ENCODE measurements around the gene RAMP3.
A peak's percentile ranks its signal among the peaks of the same experiment; 100 is the strongest.

Gene RAMP3

DNA sequence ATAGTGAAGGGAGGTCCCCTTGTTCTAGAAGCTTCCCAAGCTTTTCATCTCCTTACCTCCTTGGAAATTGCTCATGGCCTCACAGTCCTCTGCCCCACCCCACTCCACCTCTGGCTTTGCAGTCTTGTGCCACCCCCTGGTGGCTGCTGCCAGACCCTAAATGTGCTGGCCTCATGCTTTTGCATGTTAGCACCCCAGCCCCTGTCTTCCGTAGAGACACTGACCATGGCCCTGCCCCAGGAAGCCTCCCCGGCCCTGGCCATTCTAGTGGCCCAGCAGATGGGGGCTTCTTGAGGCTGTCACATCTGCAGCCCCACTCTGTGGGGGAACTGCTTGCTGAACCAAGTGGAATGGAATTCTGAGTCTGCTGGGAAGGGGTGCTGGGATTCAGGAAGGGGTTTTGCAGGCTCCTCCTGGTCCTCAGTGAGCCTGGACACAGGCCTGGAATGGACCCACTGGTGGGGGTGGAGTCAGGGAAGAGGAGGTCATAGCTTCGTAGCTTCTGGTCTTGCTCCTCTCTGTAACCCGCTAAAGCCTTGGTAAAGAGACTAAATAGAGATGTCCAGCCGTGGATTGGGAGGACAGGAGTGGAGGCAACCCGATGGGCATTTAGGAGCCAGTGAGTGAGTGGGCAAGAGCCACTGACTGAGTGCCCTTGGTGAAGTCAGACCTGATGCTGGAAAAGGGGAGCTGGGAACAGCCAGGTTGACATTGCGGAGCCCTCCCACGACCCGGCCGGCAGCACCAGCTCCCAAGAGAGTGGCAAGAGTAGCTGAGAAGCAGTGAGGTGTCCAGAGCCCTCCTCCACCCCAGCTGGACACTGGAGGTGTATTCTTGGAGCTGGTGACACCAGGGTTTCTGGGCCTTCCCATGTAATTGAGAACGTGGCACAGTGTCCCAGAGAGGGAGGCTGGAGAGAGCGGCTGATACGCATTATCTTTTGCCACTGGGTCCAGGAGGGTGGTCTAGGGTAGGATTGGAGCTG is 20.9 kb downstream of the RAMP3 start:
- Histone ChIP-seq H3K4me3 (ENCODE audit: low read length, poor library complexity, severe bottlenecking) (no peak overlapping the region), H3K4me1 (ENCODE audit: insufficient read depth, low read length, poor library complexity, severe bottlenecking) (no peaks in the 10 kb centered on the region), H3K27me3 (ENCODE audit: insufficient read depth, low read length, poor library complexity, severe bottlenecking) (no peaks in the 10 kb centered on the region), H4K20me1 (ENCODE audit: insufficient read depth, low read length, poor library complexity, severe bottlenecking) (no peaks in the 10 kb centered on the region), H3K9ac (ENCODE audit: low read depth, low read length, poor library complexity, severe bottlenecking) (no peak overlapping the region), H3K9me3 (ENCODE audit: insufficient read depth, low read depth, low read length) (no peaks in the 10 kb centered on the region), H3K4me2 (ENCODE audit: low read depth, low read length, poor library complexity, severe bottlenecking) (no peak overlapping the region), H2AFZ (ENCODE audit: low read length) (no peak overlapping the region), H3K79me2 (ENCODE audit: insufficient read depth, low read length) (no peaks in the 10 kb centered on the region), H3F3A (ENCODE audit: low read depth) (no peaks in the 10 kb centered on the region), H3K36me3 (ENCODE audit: insufficient read depth, low read length) (no peaks in the 10 kb centered on the region), H3K9me2 (replicated peaks; ENCODE audit: low read depth, low read length) (no peaks in the 10 kb centered on the region)
- TF ChIP-seq, protein P1, sequence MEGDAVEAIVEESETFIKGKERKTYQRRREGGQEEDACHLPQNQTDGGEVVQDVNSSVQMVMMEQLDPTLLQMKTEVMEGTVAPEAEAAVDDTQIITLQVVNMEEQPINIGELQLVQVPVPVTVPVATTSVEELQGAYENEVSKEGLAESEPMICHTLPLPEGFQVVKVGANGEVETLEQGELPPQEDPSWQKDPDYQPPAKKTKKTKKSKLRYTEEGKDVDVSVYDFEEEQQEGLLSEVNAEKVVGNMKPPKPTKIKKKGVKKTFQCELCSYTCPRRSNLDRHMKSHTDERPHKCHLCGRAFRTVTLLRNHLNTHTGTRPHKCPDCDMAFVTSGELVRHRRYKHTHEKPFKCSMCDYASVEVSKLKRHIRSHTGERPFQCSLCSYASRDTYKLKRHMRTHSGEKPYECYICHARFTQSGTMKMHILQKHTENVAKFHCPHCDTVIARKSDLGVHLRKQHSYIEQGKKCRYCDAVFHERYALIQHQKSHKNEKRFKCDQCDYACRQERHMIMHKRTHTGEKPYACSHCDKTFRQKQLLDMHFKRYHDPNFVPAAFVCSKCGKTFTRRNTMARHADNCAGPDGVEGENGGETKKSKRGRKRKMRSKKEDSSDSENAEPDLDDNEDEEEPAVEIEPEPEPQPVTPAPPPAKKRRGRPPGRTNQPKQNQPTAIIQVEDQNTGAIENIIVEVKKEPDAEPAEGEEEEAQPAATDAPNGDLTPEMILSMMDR (conservative IDR thresholded peaks at IDR 0.05; ENCODE audit: low read length) = peak; percentile 48
- TF ChIP-seq EZH2phosphoT487 (IDR thresholded peaks at IDR 0.05; ENCODE audit: borderline replicate concordance) = no peak

DNA sequence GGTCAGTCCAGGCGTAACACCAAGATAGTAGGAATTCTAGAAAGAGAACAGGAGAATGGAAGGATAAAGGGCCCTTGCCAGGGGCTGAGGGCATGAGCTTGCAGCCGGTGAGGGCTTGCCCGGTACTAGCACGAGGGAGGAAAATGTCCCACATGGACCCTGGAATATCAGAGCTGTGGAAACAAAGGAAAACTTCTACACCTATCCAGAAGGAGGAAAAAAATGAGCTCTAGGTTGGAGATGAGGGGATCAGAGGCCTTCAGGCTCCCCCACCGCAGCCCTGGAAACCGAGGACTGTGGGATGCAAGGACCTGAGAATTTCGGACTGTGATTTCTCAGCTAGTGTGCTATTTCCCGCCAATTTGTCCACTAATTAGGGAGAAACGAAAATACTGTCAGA is 22.1 kb downstream of the RAMP3 start:
- TF ChIP-seq, protein P1 (conservative IDR thresholded peaks at IDR 0.05; ENCODE audit: low read length) = no peak
- no peak for TF ChIP-seq EZH2phosphoT487 (IDR thresholded peaks at IDR 0.05; ENCODE audit: borderline replicate concordance)
- Histone ChIP-seq H3K9me2 (replicated peaks; ENCODE audit: low read depth, low read length) (no peaks in the 10 kb centered on the region), H3K4me1 (ENCODE audit: insufficient read depth, low read length, poor library complexity, severe bottlenecking) (no peaks in the 10 kb centered on the region), H3K79me2 (ENCODE audit: insufficient read depth, low read length) (no peaks in the 10 kb centered on the region), H4K20me1 (ENCODE audit: insufficient read depth, low read length, poor library complexity, severe bottlenecking) (no peaks in the 10 kb centered on the region), H3K27me3 (ENCODE audit: insufficient read depth, low read length, poor library complexity, severe bottlenecking) (no peaks in the 10 kb centered on the region), H3K4me2 (ENCODE audit: low read depth, low read length, poor library complexity, severe bottlenecking) (no peak overlapping the region), H3K36me3 (ENCODE audit: insufficient read depth, low read length) (no peaks in the 10 kb centered on the region), H3K9ac (ENCODE audit: low read depth, low read length, poor library complexity, severe bottlenecking) (no peak overlapping the region), H3K9me3 (ENCODE audit: insufficient read depth, low read depth, low read length) (no peaks in the 10 kb centered on the region), H3K4me3 (ENCODE audit: low read length, poor library complexity, severe bottlenecking) (no peak overlapping the region), H2AFZ (ENCODE audit: low read length) (no peak overlapping the region), H3F3A (ENCODE audit: low read depth) (no peaks in the 10 kb centered on the region)

DNA sequence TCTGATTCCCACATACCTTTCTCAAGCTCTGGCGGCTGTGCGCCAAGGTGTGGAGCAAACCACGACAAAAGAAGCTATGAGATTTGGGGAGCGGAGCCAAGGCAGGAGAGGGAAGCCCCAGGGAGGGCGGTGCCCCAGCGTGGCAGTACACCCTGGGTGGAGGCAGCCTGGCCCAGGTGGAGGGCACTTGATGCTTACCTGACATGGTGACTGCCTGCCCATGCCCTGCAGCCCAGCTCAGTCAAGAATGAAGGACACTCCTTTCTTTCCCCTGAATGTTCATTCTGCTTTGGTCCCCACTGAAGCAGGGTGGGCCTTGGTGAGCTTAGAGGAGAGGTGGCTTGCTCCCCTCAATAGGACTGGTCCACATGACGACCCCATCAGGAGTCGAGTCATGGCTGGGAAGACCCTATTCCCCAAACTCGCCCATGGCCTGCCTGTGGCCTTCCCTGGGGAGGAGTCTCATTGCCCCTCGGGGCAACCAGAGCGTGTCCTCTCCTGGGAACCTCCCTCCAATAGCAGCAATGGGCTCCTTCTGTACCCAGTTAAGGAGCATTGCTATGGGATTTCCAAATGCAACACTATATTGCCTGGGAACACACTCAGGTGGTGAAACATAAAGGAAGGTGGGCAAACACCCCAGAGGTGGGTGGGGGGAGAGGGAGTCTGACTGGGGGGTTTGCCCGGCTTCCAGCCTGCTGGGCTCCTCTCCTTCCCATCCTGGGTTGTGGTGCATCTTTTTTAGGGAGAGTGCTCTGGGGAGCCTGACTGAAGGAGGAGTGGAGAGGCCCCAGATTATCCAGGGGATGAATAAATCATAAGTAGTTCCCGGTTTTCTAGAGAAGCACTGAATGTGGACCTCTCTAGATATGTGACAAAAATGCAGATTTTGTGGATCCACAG is 22.7 kb downstream of the RAMP3 start:
- Histone ChIP-seq H3K9me2 (replicated peaks; ENCODE audit: low read depth, low read length) (no peaks in the 10 kb centered on the region), H3K9ac (ENCODE audit: low read depth, low read length, poor library complexity, severe bottlenecking) (no peak overlapping the region)
- TF ChIP-seq, protein P1 (conservative IDR thresholded peaks at IDR 0.05; ENCODE audit: low read length) = no peak
- TF ChIP-seq EZH2phosphoT487 (IDR thresholded peaks at IDR 0.05; ENCODE audit: borderline replicate concordance) = no peak

More for the DNA sequence above, 22.7 kb downstream of the RAMP3 start:
- H3K4me1 ChIP-seq (ENCODE audit: insufficient read depth, low read length, poor library complexity, severe bottlenecking) = no peaks in the 10 kb centered on the region
- no peak overlapping the region for H3K4me2 ChIP-seq (ENCODE audit: low read depth, low read length, poor library complexity, severe bottlenecking)
- no peaks in the 10 kb centered on the region for H3F3A ChIP-seq (ENCODE audit: low read depth)
- no peaks in the 10 kb centered on the region for H3K36me3 ChIP-seq (ENCODE audit: insufficient read depth, low read length)
- no peaks in the 10 kb centered on the region for H3K9me3 ChIP-seq (ENCODE audit: insufficient read depth, low read depth, low read length)
- no peaks in the 10 kb centered on the region for H3K79me2 ChIP-seq (ENCODE audit: insufficient read depth, low read length)
- no peaks in the 10 kb centered on the region for H3K27me3 ChIP-seq (ENCODE audit: insufficient read depth, low read length, poor library complexity, severe bottlenecking)
- H2AFZ ChIP-seq (ENCODE audit: low read length) = no peak overlapping the region
- H4K20me1 ChIP-seq (ENCODE audit: insufficient read depth, low read length, poor library complexity, severe bottlenecking) = no peaks in the 10 kb centered on the region
- H3K4me3 ChIP-seq (ENCODE audit: low read length, poor library complexity, severe bottlenecking) = no peak overlapping the region

Measured in Loucy (cell line).